Endodermal cell (in vitro differentiated cells): ENCODE measurements around the gene GALNT14. TPM values are rescaled to one million over a fixed set of nuclear protein-coding genes. Genes with fewer than 3 reads are reported as not detected.

Source experiments
- DNase-seq: peaks from one replicate; pipeline ENCODE4 v3.0.0-alpha.2; 2017
- H3K27ac ChIP-seq: 2 replicates; pipeline ENCODE4 v1.5.1; 2013; ENCODE audit warnings: mild to moderate bottlenecking, low read depth, low read length, moderate library complexity
- H3K27me3 ChIP-seq: 2 replicates; pipeline ENCODE4 v1.6.1; 2013; ENCODE audit warnings: mild to moderate bottlenecking, low read length, moderate library complexity; ENCODE audit not compliant: insufficient read depth, control insufficient read depth, poor library complexity, severe bottlenecking
- H3K36me3 ChIP-seq: 2 replicates; pipeline ENCODE4 v1.7.0; 2013; ENCODE audit warnings: mild to moderate bottlenecking, low read length, moderate library complexity; ENCODE audit not compliant: control insufficient read depth, insufficient read depth
- H3K4me1 ChIP-seq: one replicate; pipeline ENCODE4 v1.7.0; 2013; ENCODE audit warnings: low read length; ENCODE audit not compliant: control insufficient read depth, insufficient read depth
- H3K4me3 ChIP-seq: 2 replicates; pipeline ENCODE4 v1.5.1; 2013; ENCODE audit warnings: mild to moderate bottlenecking, low read length, moderate library complexity
- H3K9ac ChIP-seq: 2 replicates; pipeline ENCODE4 v1.6.1; 2013; ENCODE audit warnings: mild to moderate bottlenecking, low read length, moderate library complexity; ENCODE audit not compliant: poor library complexity, severe bottlenecking; ENCODE audit errors: extremely low read depth
- H3K9me3 ChIP-seq: 2 replicates; pipeline ENCODE4 v1.6.1; 2013; ENCODE audit warnings: mild to moderate bottlenecking, low read length, moderate library complexity; ENCODE audit not compliant: control insufficient read depth
- H3K27ac Mint-ChIP-seq: 2 replicates; pipeline ENCODE4 v1.8.0; 2020; ENCODE audit warnings: mixed read lengths
- H3K27me3 Mint-ChIP-seq: 2 replicates; pipeline ENCODE4 v1.8.0; 2021; ENCODE audit warnings: mild to moderate bottlenecking, mixed read lengths; ENCODE audit not compliant: insufficient read depth
- H3K36me3 Mint-ChIP-seq: 2 replicates; pipeline ENCODE4 v1.8.0; 2020; ENCODE audit warnings: low read depth, mixed read lengths
- H3K4me1 Mint-ChIP-seq: 2 replicates; pipeline ENCODE4 v1.8.0; 2020; ENCODE audit warnings: mixed read lengths
- H3K4me3 Mint-ChIP-seq: 2 replicates; pipeline ENCODE4 v1.8.0; 2020; ENCODE audit warnings: mild to moderate bottlenecking, moderate library complexity, mixed read lengths
- H3K9me3 Mint-ChIP-seq: 2 replicates; pipeline ENCODE4 v1.8.0; 2020; ENCODE audit warnings: mild to moderate bottlenecking, mixed read lengths
- WGBS, 2 experiments: methylation state at CpG; one replicate each; pipeline versions ENCODE4 v1.1.5 to v1.1.7; 2013; ENCODE audit warnings: missing lambda C conversion rate in 2 of 2, mixed read lengths in 1 of 2; ENCODE audit not compliant: insufficient coverage in 1 of 2, insufficient read length in 1 of 2; 5-methylcytosine and 5-hydroxymethylcytosine counted together
- total RNA-seq, 2 donors: library from RNA; stranded (reverse); fragmentation: NEBNext Ultra II Directional in 1 of 2; extraction: Animal tissue kit (Norgen Biotek cat#: 25700) in 1 of 2; gene quantifications; 2 replicates in 1 of 2; 3 replicates in 1 of 2; pipeline ENCODE4 v1.2.1, GENCODE V29; 2021
- TF ChIP-seq, protein P1 (sequence below): fragments of 200-600 bp; sonication (generic); conservative IDR thresholded peaks from 2 replicates; pipeline ENCODE4 v1.5.0; 2021; ENCODE audit warnings: antibody characterized with exemption, mild to moderate bottlenecking

Gene GALNT14
- total RNA-seq, 2 donors from 2014 or later, result 1.4 TPM

- H3K36me3 ChIP-seq, result no peaks in the 10 kb centered on the region
- H3K9ac ChIP-seq, result no peak overlapping the region
- H3K9me3 ChIP-seq, result no peaks in the 10 kb centered on the region
- no peak overlapping the region for H3K27ac ChIP-seq
- H3K4me1 ChIP-seq, result peaks cover 8% of the 10 kb centered on the region
- Mint-ChIP-seq H3K9me3 (no peaks in the 10 kb centered on the region), H3K27me3 (peaks cover 36% of the 10 kb centered on the region), H3K36me3 (no peaks in the 10 kb centered on the region), H3K4me1 (peaks cover 6% of the 10 kb centered on the region), H3K4me3 (no peak overlapping the region), H3K27ac (no peak overlapping the region)
- TF ChIP-seq, protein P1, sequence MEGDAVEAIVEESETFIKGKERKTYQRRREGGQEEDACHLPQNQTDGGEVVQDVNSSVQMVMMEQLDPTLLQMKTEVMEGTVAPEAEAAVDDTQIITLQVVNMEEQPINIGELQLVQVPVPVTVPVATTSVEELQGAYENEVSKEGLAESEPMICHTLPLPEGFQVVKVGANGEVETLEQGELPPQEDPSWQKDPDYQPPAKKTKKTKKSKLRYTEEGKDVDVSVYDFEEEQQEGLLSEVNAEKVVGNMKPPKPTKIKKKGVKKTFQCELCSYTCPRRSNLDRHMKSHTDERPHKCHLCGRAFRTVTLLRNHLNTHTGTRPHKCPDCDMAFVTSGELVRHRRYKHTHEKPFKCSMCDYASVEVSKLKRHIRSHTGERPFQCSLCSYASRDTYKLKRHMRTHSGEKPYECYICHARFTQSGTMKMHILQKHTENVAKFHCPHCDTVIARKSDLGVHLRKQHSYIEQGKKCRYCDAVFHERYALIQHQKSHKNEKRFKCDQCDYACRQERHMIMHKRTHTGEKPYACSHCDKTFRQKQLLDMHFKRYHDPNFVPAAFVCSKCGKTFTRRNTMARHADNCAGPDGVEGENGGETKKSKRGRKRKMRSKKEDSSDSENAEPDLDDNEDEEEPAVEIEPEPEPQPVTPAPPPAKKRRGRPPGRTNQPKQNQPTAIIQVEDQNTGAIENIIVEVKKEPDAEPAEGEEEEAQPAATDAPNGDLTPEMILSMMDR, result no peak
- H3K27me3 ChIP-seq, result peaks cover 21% of the 10 kb centered on the region
- no peak overlapping the region for H3K4me3 ChIP-seq
- 88 to 97% methylated on average over 1 to 4 of the region's 4 CpGs for WGBS, 2 experiments
- no peak for DNase-seq
Observed at GRCh38 chr2:31124904-31125303, 13.3 kb downstream of the GALNT14 start.

GRCh38 chr2:31122133-31122532 is 16.1 kb downstream of the GALNT14 start:
- no peak overlapping the region for H3K4me3 Mint-ChIP-seq
- WGBS, 2 experiments, result 93 to 94% methylated on average over 5 to 9 of the region's 9 CpGs
- no peaks in the 10 kb centered on the region for H3K36me3 Mint-ChIP-seq
- H3K9me3 ChIP-seq, result no peaks in the 10 kb centered on the region
- peaks cover 21% of the 10 kb centered on the region for H3K27me3 ChIP-seq
- DNase-seq, result no peak
- H3K4me1 ChIP-seq, result peaks cover 8% of the 10 kb centered on the region
- H3K27ac Mint-ChIP-seq, result no peak overlapping the region
- H3K9me3 Mint-ChIP-seq, result no peaks in the 10 kb centered on the region
- H3K27ac ChIP-seq, result no peak overlapping the region
- H3K36me3 ChIP-seq, result no peaks in the 10 kb centered on the region
- no peak overlapping the region for H3K9ac ChIP-seq
- H3K27me3 Mint-ChIP-seq, result peaks cover 36% of the 10 kb centered on the region
- no peak overlapping the region for H3K4me3 ChIP-seq
- H3K4me1 Mint-ChIP-seq, result peaks cover 6% of the 10 kb centered on the region
- TF ChIP-seq, protein P1, result no peak

DNA sequence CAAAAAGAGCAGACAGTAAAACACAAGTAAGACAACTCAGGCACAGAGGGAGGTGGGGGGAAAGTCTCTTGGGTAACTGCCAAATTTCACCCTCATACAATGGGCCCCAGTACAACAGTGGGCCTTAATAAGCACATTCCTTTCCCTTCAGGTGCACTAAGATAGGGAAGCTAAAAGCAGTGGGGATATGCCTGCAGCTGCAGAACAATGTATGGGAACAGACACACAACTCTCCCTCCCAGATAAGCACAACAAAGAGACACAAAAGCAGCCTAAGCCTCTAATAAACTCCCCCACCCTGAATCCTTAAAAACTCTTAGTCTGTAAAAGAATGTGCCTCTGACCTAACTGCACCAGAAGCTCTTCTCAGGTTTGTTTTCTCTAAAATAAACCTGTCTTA is 24.5 kb downstream of the GALNT14 start:
- peaks cover 26% of the 10 kb centered on the region for H3K9me3 Mint-ChIP-seq
- peaks cover 32% of the 10 kb centered on the region for H3K9me3 ChIP-seq
- H3K27ac ChIP-seq, result no peak overlapping the region
- TF ChIP-seq, protein P1, result no peak
- no peak overlapping the region for H3K4me3 Mint-ChIP-seq
- no peak overlapping the region for H3K9ac ChIP-seq
- H3K36me3 Mint-ChIP-seq, result peaks cover 3% of the 10 kb centered on the region
- no peak for DNase-seq
- no peaks in the 10 kb centered on the region for H3K36me3 ChIP-seq
- no peaks in the 10 kb centered on the region for H3K27me3 ChIP-seq
- no peak overlapping the region for H3K27ac Mint-ChIP-seq
- H3K4me1 Mint-ChIP-seq, result no peaks in the 10 kb centered on the region
- peaks cover 2% of the 10 kb centered on the region for H3K27me3 Mint-ChIP-seq
- H3K4me3 ChIP-seq, result peak overlapping the region; percentile 39
- H3K4me1 ChIP-seq, result no peaks in the 10 kb centered on the region
